Measurements from ENCODE around the gene ZNF367. TPM values are rescaled to one million over a fixed set of nuclear protein-coding genes. Genes with fewer than 3 reads are reported as not detected.

ZNF367 gene
- total RNA-seq, 1 experiment from 2014 or later: 2.7 TPM

- TF ChIP-seq CTCF (IDR thresholded peaks at IDR 0.05; ENCODE audit: unreplicated experiment): no peak
- H3K4me1 Mint-ChIP-seq (ENCODE audit: insufficient read depth, unreplicated experiment): no peaks in the 10 kb centered on the region
- ChIA-PET CTCF (interaction anchor here (0.6 kb wide), 1 partner anchor 44 kb away, joined by 3 read pairs; no protein-coding TSS in a partner anchor), POLR2A (interaction anchor here (1.6 to 1.7 kb wide), 2 partner anchors 8 to 9 kb away, joined by 3 to 8 read pairs; no protein-coding TSS in a partner anchor)
- intact Hi-C loops (cut with micrococcal nuclease): no loop called here
- DNase-seq (ENCODE audit: unreplicated experiment): no peak
- no TSS peak for BruUV-seq (replicated peaks)
- H3K36me3 Mint-ChIP-seq (ENCODE audit: insufficient read depth, unreplicated experiment): peaks cover 6% of the 10 kb centered on the region
- no peaks in the 10 kb centered on the region for H3K27me3 Mint-ChIP-seq (ENCODE audit: insufficient read depth, unreplicated experiment)
- no peak overlapping the region for H3K27ac Mint-ChIP-seq (ENCODE audit: low read depth, unreplicated experiment)
- H3K4me3 Mint-ChIP-seq (ENCODE audit: unreplicated experiment): no peak overlapping the region
- no peaks in the 10 kb centered on the region for H3K9me3 Mint-ChIP-seq (ENCODE audit: unreplicated experiment)
Observed at GRCh38 chr9:96391021-96391765, 27.0 kb downstream of the ZNF367 start.

GRCh38 chr9:96388144-96388543 lies 30.0 kb downstream of the ZNF367 start:
- Mint-ChIP-seq H3K4me1 (ENCODE audit: insufficient read depth, unreplicated experiment) (no peaks in the 10 kb centered on the region), H3K27me3 (ENCODE audit: insufficient read depth, unreplicated experiment) (no peaks in the 10 kb centered on the region), H3K36me3 (ENCODE audit: insufficient read depth, unreplicated experiment) (peaks cover 6% of the 10 kb centered on the region), H3K27ac (ENCODE audit: low read depth, unreplicated experiment) (no peak overlapping the region), H3K4me3 (ENCODE audit: unreplicated experiment) (no peak overlapping the region), H3K9me3 (ENCODE audit: unreplicated experiment) (no peaks in the 10 kb centered on the region)
- no peak for TF ChIP-seq CTCF (IDR thresholded peaks at IDR 0.05; ENCODE audit: unreplicated experiment)
- intact Hi-C loops (cut with micrococcal nuclease): no loop called here
- POLR2A ChIA-PET: no interaction called here
- no peak for DNase-seq (ENCODE audit: unreplicated experiment)
- no TSS peak for BruUV-seq (replicated peaks)
- CTCF ChIA-PET: no interaction called here

DNA sequence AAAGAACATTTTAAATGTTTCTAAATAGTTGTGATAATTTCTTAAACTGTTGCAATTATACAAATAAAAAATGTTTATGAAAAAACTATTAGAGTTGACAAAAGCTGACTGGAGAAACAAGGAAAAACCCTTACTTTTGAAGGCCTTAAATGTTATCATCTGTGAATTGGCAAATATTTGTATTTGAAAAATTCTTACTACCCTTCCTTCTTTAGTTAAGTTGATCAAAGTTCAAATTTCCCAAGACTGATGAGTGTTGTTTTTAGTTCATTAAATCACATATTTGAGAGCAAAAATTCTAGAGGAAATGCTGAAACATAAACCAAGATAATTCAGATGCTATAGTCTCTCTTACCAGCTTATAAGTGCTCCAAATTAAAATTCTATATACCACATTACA lies 32.0 kb downstream of the ZNF367 start:
- H3K36me3 Mint-ChIP-seq (ENCODE audit: insufficient read depth, unreplicated experiment): peaks cover 7% of the 10 kb centered on the region
- no TSS peak for BruUV-seq (replicated peaks)
- H3K9me3 Mint-ChIP-seq (ENCODE audit: unreplicated experiment): no peaks in the 10 kb centered on the region
- CTCF ChIA-PET: interaction anchor here (0.9 kb wide), 1 partner anchor 27 kb away, joined by 3 read pairs; no protein-coding TSS in a partner anchor
- H3K27me3 Mint-ChIP-seq (ENCODE audit: insufficient read depth, unreplicated experiment): no peaks in the 10 kb centered on the region
- peaks cover 8% of the 10 kb centered on the region for H3K4me1 Mint-ChIP-seq (ENCODE audit: insufficient read depth, unreplicated experiment)
- TF ChIP-seq CTCF (IDR thresholded peaks at IDR 0.05; ENCODE audit: unreplicated experiment): no peak
- intact Hi-C loops (cut with micrococcal nuclease): no loop called here
- no peak overlapping the region for H3K27ac Mint-ChIP-seq (ENCODE audit: low read depth, unreplicated experiment)
- DNase-seq (ENCODE audit: unreplicated experiment): no peak
- POLR2A ChIA-PET: interaction anchor here (1.9 to 3.6 kb wide), 2 partner anchors 9 to 27 kb away, joined by 7 to 17 read pairs; no protein-coding TSS in a partner anchor
- no peak overlapping the region for H3K4me3 Mint-ChIP-seq (ENCODE audit: unreplicated experiment)

DNA sequence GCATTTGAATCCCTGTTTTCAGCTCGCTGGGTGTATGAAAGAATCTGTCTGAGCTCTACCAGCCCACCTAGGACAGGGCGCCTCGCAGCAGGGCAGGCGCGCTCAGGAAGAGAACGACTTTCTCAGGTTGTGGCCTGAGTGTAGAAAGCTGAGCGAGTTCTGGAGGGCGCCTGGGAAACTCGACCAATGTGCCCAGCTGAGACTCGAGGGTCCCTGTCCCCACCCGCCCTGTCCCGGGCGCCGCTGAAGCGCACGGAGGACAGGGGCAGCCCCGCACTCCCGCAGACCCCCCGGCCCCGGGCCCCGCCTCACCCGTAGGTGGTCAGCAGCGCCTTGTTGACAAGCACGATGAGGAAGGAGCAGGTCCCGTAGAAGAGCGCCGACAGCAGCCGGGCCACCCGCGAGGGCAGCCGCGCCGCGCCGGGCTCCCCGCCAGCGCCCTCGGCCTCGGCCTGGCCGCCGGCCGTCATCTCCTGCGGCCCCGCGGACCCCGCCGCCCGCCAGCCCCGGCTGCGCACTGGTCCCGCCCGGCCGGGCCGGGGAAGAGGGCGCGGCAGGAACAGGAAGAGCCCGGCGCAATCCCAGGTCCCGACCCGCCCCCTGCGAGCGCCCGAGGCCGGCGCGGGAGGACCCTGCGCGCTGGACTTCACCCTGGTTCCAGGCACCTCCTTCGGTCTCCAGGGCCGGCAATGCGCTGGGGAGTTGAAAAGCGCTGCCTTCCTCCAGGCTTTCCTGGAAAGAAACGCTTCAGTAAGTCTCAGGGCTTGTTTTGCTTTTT lies 34.8 kb downstream of the ZNF367 start, which contains the start of gene SLC35D2:
Gene SLC35D2, minus strand, starts transcription at position 547 of the 778 bp plus-strand sequence. Its CDS starts 77 bp downstream, at position 470.
- peak within 1 kb of the TSS; percentile 83 for H3K4me3 Mint-ChIP-seq (ENCODE audit: unreplicated experiment)
- intact Hi-C loops (cut with micrococcal nuclease): loop anchor here (2.0 to 5.0 kb wide), 2 partner anchors 34 to 69 kb away; partner anchors contain the start of gene ZNF367
- no peaks in the 10 kb centered on the region for H3K27me3 Mint-ChIP-seq (ENCODE audit: insufficient read depth, unreplicated experiment)
- TF ChIP-seq CTCF (IDR thresholded peaks at IDR 0.05; ENCODE audit: unreplicated experiment): no peak
- DNase-seq (ENCODE audit: unreplicated experiment): peak; percentile 63
- no peaks in the 10 kb centered on the region for H3K9me3 Mint-ChIP-seq (ENCODE audit: unreplicated experiment)
- BruUV-seq (replicated peaks): no TSS peak
- ChIA-PET CTCF (interaction anchor here (0.7 to 1.6 kb wide), 3 partner anchors 15 to 76 kb away, joined by 3 to 5 read pairs (median 3); no protein-coding TSS in a partner anchor), POLR2A (interaction anchor here (0.8 to 3.6 kb wide), 10 partner anchors 8 to 492 kb away, joined by 3 to 17 read pairs (median 4); partner anchors contain the start of gene ZNF367)
- peaks cover 7% of the 10 kb centered on the region for H3K36me3 Mint-ChIP-seq (ENCODE audit: insufficient read depth, unreplicated experiment)
- H3K27ac Mint-ChIP-seq (ENCODE audit: low read depth, unreplicated experiment): peak within 1 kb of the TSS; percentile 77
- H3K4me1 Mint-ChIP-seq (ENCODE audit: insufficient read depth, unreplicated experiment): peaks cover 20% of the 10 kb centered on the region

Data from MCF 10A (cell line).